HL-60/S4 treated with phorbol 12-myristate 13-acetate at 8.2 ng/mL for 4 days and 3 days (cell line): ENCODE results near the gene TMTC4.

ENCODE experiments used
- in situ Hi-C: fragments of 300-500 bp; cut with MboI; formaldehyde crosslinking; loops from 2 replicates; pipeline ENCODE4 v1.15.0; 2022; ENCODE audit warnings: low sequenced_read_pairs

Gene TMTC4

GRCh38 chr13:100668408-100668807, 6.2 kb downstream of the TMTC4 start:
- in situ Hi-C loops, result no loop called here

DNA sequence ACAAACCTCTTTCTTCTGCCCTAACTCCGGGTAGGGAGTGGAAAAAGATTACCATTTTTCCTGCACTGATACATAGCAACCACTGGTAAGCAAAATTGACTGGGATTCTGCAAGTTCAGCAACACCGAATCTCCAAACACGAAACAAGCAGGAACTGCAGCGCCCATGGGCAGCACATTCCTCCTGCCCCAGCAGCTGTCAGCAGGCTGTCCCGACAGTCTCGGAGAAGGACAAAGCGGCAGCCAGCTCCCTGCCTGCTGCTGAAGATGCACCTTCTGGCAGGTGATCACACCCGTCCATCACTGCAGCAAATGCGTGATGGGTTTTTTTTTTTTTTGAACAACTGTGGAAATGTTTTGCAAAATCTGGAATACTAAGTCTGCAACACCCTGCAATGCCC, 6.7 kb downstream of the TMTC4 start:
- in situ Hi-C loops, result no loop called here

DNA sequence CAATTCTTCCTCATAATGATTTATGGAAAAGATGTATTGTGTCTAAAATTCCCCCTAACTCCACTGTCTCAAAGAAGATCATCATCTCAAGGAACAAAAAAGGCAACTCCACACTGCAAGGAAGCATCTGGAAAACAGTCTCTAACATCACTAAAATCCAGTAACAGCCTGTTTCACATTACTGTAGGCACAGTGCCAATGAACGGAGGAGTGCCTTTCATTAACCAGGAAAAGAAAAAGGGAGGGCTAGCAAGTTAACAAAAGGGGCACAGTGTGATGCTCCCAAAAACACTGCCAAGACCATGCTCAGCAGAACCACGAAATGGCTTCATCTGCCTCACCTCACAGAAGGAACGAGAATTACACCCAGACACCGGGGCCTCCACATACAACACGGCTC, 8.5 kb downstream of the TMTC4 start:
- in situ Hi-C loops, result no loop called here

DNA sequence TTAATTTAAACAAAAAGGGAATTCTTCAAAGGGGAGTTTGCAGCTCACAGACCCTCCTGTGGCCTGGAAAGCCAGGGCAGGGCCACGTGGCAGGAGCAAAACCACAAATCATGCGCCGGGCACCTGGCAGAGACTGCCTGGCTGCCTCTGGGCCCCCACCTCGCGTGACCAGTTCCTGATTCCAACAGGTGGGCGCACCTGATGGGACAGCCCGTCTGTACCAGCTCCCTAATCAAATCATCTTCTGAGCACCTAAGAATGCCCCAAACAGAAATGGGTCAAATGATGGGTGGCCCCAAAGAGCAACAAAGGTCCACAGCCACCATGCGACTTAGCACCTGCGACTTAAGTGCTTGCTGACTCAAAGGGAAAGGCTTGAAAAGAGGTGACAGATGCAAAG, 9.2 kb downstream of the TMTC4 start:
- in situ Hi-C loops, result no loop called here

DNA sequence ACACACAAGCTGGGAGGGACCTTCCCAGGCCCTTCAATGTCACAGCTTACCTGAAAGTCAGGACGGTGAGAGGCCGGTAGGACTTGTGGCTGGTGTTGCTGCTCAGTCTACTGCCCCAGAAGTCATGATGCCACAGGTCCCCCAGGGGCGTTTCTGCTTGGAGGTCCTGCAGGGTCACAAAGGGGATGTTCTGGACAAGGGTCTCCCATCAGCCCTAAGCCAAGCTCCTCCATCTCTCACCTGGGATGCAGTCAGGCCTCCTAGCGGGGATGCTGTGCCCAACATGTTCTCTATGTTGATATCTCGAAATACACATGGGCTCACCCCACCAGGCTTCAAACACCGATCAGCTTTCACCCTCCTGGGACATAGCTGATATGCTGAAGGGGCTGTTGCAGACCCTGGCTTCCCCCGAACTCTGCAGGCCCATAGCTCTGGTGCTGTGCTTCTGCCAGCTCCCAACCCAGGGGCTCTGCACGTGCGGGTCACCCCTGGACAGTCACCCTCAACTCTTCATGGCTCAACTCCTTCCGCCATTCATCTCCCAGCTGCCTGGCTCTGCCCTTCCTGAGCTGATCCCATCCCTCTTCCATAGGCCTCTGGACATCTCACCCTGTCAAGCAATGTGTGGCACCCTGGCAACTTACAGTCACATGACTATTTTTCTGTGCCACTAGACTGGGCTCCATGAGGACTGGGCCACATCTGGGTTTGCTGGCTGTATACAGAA, 10.3 kb downstream of the TMTC4 start:
- in situ Hi-C loops, result no loop called here

GRCh38 chr13:100662468-100663211, 12.0 kb downstream of the TMTC4 start:
- in situ Hi-C loops, result no loop called here

DNA sequence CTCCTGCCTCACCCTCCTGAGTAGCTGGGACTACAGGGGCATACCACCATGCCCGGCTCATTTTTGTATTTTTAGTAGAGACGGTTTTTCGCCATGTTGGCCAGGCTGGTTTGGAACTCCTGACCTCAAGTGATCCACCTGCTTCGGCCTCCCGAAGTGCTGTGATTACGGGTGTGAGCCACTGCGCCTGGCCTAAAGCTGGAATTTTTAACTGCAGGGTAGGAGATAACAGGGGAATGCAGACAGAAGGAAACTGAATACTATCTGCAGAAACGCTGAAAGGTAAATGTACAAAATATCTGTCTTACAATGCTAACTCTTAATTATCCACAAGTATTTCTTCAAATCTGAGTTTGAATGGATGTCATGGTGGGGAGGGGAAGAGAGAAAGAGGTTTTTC, 13.8 kb downstream of the TMTC4 start:
- in situ Hi-C loops, result no loop called here

DNA sequence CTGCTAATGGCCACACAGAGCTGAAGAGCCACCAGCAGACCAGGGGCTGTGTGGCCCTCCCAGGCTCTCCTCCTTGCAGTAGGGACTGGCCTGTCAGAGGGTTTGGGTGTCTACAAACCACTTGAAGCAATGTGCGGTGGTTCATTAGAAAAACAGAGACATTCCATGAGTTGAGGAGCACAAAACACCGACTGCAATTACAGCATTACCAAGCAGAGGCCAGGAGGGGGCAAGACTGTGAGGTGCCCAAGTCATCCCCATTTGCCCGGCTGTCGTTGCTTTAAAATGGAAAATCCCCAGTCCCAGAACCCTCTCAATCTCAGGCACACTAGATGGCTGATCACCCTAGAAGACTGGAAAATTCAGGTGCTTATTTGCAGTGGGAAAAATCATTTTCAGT, 15.0 kb downstream of the TMTC4 start:
- in situ Hi-C loops, result no loop called here

- in situ Hi-C loops, result no loop called here
These were observed 16.2 kb downstream of the TMTC4 start for GRCh38 chr13:100658363-100658762.

GRCh38 chr13:100657881-100658315, 16.7 kb downstream of the TMTC4 start:
- in situ Hi-C loops, result no loop called here

DNA sequence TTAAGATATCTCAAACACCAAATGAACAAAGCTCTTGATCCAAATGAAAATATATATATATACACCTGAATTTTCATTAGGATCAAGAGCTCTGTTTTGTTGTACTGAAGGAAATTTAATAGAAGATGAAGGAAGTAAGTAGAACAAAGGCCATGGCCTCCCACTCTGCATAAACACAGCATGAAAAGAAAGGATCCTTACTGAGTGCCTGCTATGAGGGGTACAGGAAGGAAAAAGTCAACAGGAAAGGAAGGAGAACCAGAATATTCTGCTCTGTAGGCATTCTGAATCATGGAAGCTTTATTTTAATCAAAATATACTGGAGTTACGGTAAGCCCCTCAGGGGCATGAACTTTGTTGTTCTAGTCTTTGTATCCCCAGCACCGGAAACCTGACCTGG, 22.1 kb downstream of the TMTC4 start:
- in situ Hi-C loops, result no loop called here

GRCh38 chr13:100650326-100650725, 24.3 kb downstream of the TMTC4 start:
- in situ Hi-C loops, result no loop called here

GRCh38 chr13:100648354-100648753, 26.2 kb downstream of the TMTC4 start:
- in situ Hi-C loops, result no loop called here

DNA sequence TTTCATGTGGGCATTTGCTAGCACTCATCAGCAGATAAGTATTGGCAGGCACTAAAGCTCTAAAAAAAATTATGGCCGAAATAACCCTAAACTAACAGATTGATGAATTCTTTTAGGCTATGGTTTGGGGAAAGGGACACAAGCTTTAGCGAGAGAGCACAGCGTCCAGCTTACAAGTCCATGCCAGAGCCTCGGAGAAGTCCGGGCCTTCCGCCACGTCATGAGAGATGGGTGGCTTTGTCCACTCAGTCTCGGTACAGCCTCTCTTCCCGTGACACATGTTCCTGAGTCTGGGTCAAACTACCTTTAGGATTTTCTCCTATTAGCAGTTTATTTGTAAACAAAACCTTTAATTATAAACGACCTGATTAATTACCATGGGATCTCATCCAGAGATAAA, 27.7 kb downstream of the TMTC4 start:
- in situ Hi-C loops, result no loop called here

DNA sequence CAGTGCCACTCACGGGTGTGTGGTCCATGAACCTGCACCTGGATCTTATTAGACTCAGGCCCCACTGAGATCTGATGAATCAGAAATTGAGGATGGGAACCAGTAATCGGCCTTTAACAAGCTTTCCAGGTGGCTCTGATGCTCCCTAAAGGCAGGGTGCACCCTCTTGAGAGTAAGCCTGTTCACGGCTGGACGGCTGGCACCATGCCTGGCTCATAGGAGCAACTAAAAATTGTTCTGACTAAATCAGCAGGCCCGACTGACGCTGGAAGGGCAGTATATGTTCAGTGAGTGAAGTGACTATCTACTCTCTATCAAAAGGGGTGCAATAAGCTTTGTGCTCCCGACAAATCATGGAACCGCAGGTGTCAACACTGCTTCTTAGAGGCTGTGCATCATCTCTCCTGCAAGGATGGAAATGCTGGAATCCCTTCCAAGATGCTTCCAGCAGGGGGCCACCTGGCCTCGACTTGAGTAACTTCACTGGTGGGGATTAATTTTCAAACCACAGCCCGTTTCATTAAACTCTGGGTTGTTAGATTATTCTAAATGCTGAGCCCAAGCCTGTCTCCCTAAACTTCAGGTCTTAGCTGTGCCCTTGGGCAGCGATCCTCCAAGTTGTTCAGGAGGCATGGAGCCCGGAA, 28.4 kb downstream of the TMTC4 start:
- in situ Hi-C loops, result no loop called here

- in situ Hi-C loops, result no loop called here
These were observed 29.2 kb downstream of the TMTC4 start for GRCh38 chr13:100645382-100645781.

- in situ Hi-C loops, result no loop called here
These were observed 30.2 kb downstream of the TMTC4 start for GRCh38 chr13:100644371-100644770.

- in situ Hi-C loops, result no loop called here
These were observed 36.8 kb downstream of the TMTC4 start for GRCh38 chr13:100637796-100638195.

DNA sequence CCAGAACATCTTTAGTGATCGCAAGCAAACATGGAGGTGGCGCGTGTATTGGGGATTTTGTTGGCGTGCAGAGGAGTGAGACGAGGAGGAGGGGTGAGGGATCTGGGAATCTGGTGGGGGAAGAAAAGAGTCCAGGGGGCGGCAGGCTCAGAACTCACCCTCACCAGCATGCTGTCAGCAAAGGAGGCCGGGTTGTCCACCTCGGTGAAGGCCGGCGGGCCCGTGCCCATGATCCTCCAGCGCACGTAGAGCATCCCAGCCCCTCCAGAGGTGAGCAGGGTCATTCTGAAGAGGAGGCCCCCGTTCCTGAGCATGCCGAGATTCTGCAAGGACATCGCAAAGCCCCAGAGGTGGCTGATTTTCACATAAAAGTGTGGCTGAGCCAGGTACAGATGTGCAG, 37.2 kb downstream of the TMTC4 start:
- in situ Hi-C loops, result no loop called here

DNA sequence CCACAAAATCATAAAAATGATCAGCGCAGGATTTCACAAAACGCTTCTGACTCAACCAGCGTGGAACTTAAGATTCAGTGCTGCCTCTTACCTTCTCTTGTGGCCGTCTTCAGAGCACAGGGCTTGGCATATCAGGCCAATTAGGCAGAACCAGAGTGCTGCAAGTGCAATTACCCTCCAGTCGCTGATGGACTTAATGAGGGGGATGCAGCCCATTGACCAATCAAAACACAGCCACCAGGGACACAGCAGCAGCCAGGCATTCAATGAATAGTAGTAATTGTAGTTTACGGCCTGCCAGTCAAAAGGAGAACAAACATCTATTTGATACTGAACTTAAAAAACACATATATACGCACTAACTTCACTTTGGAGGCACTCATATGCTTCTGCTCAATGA, 38.2 kb downstream of the TMTC4 start:
- in situ Hi-C loops, result no loop called here

- in situ Hi-C loops, result no loop called here
These were observed 38.6 kb downstream of the TMTC4 start for GRCh38 chr13:100636004-100636403.

- in situ Hi-C loops, result no loop called here
These were observed 39.9 kb downstream of the TMTC4 start for GRCh38 chr13:100634696-100635095.
